ENCODE data around the gene KCNJ10. TPM values are rescaled to one million over a fixed set of nuclear protein-coding genes. Genes with fewer than 3 reads are reported as not detected.
A peak's percentile ranks its signal among the peaks of the same experiment; 100 is the strongest.

The KCNJ10 gene
- total RNA-seq, 1 donor from 2014 or later, result not detected

DNA sequence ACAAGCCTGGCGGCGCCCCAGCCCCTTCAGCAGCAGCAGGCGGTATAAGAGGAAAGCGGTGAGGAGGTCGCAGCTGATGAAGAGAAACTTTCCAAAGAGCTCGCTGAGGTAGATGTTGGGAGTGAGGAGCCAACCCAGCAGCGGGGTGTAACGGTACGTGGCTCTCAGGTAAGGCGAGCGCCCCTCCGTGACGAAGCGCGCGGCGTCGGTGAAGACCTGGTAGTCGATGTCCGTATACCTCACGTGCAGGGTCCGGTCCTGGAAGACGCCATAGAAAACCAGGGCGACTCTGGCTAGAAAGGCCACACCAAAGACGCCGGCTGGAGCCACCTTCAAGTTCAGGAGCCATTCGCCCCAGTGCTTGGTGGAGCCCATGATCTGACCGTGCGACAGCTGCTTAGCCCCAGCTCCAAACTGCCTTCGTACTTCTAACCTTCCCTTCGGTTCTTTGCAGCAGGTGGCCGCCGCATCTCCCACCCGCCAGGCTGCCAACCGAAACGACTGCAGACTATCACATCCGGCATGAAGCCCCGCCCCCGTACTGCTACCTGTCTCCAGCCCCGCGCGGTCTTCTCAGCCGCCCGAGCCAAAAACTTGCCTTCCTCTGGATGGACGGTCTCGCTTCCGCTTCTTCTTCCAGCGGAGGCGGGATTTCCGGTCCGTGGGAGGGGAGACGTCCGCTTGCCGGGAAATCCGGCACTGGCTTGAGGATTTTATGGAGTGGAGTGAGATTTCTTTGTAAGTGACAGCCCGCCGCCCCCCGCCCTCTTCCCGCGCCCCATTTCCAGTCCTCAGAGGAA lies 38.4 kb downstream of the KCNJ10 start, which contains the start of gene PIGM:
Gene PIGM, minus strand, starts transcription at position 626 of the 800 bp plus-strand sequence. Its CDS starts 251 bp downstream, at position 375.
- H3K9me3 ChIP-seq, result no peaks in the 10 kb centered on the region
- no peaks in the 10 kb centered on the region for H3K36me3 ChIP-seq
- DNase-seq (peak; percentile 97), ATAC-seq (peak; percentile 98)
- peak within 1 kb of the TSS; percentile 78 for H3K27ac ChIP-seq
- intact Hi-C loops (cut with DNase I), result no loop called here
- H3K4me1 ChIP-seq, result peaks cover 23% of the 10 kb centered on the region
- TF ChIP-seq, protein P1, sequence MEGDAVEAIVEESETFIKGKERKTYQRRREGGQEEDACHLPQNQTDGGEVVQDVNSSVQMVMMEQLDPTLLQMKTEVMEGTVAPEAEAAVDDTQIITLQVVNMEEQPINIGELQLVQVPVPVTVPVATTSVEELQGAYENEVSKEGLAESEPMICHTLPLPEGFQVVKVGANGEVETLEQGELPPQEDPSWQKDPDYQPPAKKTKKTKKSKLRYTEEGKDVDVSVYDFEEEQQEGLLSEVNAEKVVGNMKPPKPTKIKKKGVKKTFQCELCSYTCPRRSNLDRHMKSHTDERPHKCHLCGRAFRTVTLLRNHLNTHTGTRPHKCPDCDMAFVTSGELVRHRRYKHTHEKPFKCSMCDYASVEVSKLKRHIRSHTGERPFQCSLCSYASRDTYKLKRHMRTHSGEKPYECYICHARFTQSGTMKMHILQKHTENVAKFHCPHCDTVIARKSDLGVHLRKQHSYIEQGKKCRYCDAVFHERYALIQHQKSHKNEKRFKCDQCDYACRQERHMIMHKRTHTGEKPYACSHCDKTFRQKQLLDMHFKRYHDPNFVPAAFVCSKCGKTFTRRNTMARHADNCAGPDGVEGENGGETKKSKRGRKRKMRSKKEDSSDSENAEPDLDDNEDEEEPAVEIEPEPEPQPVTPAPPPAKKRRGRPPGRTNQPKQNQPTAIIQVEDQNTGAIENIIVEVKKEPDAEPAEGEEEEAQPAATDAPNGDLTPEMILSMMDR (IDR thresholded peaks at IDR 0.05), result no peak
- H3K4me3 ChIP-seq, result peak within 1 kb of the TSS; percentile 79
- H3K27me3 ChIP-seq, result no peaks in the 10 kb centered on the region

DNA sequence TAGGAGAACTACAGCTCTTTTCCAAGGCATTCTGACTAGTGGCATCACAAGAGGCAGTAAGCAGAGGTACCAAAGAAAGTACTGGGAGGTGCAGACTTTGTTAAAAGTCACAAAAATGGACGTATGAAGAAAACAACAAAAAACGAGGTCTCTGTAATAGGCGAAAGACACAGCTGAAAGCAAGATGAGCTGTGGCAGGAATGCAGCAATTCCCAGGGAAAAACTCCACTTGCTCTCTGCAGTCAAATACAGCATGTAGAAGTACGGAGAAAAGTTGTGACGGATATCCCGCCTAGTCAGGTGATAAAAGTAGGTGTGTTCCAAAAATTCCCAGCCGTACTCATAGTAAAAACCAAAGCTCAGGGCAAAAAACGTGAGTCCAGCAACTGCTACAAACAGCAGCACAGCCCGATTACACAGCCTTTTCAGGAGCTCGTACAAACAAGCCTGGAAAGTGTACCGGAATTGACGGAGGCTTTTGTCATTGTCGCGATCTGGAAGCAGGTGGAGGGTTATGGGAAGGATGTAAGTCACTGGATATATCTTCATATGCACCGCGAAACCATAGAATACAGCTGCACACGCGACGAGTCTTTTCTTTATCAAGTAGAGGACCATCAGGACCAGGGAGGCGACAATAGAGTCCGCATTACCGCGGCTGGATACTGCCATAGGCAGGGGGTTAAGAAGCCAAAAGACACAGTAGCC lies 39.1 kb downstream of the KCNJ10 start:
- Histone ChIP-seq H3K4me1 (peaks cover 23% of the 10 kb centered on the region), H3K4me3 (peak overlapping the region; percentile 79), H3K9me3 (no peaks in the 10 kb centered on the region), H3K36me3 (no peaks in the 10 kb centered on the region), H3K27me3 (no peaks in the 10 kb centered on the region), H3K27ac (peak overlapping the region; percentile 78)
- TF ChIP-seq, protein P1 (IDR thresholded peaks at IDR 0.05), result no peak
- DNase-seq (no peak), ATAC-seq (peak; percentile 20)
- intact Hi-C loops (cut with DNase I), result no loop called here

DNA sequence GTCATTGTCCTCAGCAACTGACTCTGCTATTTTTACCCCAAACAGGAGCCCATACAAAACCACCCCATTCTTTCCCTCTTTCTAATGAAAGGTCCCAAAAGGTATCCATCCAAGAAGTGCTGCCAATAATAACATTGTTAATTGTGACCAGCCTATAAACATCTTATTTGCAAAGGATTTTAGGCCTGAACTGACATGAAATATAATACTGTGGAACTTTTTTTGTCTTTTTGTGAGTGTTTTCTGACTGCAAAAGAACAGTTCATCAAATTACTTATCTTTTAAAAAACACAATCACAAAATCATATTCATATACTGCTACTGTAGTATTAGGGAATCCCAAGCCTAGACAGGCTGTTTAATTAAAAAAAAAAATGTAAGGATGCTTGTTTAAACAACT lies 41.5 kb downstream of the KCNJ10 start:
- TF ChIP-seq, protein P1 (IDR thresholded peaks at IDR 0.05), result no peak
- Histone ChIP-seq H3K4me1 (peaks cover 23% of the 10 kb centered on the region), H3K36me3 (no peaks in the 10 kb centered on the region), H3K4me3 (no peak overlapping the region), H3K9me3 (no peaks in the 10 kb centered on the region), H3K27me3 (no peaks in the 10 kb centered on the region), H3K27ac (no peak overlapping the region)
- intact Hi-C loops (cut with DNase I), result no loop called here
- ATAC-seq, result no peak
- no peak for DNase-seq

DNA sequence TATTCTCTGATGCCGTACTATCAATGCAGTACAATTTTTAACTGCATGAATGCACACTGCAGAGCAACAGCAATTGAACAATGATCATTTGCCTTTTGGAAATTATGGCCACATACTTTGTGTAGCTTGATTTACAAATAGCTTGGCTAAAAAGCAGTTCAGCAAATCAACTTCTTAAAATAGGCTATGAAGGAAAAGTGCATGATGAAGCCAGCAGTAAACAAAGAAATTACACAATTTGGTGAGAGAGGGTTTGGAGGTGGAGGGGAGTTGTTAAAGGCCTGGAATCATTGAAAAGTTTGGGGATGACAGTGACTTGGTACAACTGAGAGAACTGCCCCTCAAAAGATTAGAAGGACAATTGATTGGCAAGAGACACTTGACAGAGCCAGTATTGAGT lies 44.6 kb downstream of the KCNJ10 start:
- no peak overlapping the region for H3K27ac ChIP-seq
- intact Hi-C loops (cut with DNase I), result no loop called here
- no peak overlapping the region for H3K4me3 ChIP-seq
- peaks cover 14% of the 10 kb centered on the region for H3K4me1 ChIP-seq
- no peaks in the 10 kb centered on the region for H3K9me3 ChIP-seq
- DNase-seq, result no peak
- no peak for ATAC-seq
- TF ChIP-seq, protein P1 (IDR thresholded peaks at IDR 0.05), result no peak
- H3K27me3 ChIP-seq, result no peaks in the 10 kb centered on the region
- H3K36me3 ChIP-seq, result no peaks in the 10 kb centered on the region

DNA sequence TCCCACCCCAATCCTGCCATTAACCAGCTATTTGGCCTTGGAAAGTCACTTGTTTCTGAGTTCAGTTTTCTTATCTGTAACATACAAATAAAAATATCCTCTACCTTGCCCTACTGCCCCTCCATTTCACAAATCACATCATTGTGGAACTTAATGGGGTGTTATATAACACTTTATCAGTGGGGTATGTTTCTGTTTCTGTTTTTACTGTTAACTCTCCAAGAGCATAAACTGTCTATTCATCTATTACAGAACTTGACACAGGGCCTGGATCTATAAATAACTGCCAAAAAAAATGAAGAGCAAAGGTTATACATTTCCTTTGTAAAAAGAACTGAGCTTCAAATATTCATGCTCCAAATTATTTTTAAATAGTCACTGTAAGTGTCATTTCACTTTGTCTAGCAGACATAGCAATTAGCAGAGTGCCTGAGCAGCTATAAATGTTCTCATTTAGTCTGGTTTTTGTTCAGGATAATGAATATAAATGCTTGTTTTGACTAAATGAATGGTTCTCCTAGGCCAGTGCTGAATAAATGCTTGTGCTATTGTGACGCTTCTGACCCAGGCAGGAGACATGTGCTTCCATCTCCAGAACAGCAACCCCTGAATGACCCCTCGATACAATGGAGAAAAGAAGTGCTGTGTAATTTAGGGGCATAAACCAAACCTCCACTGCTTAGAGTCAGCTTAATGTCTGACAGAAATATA lies 45.6 kb downstream of the KCNJ10 start:
- ATAC-seq (no peak), DNase-seq (no peak)

More for the DNA sequence above, 45.6 kb downstream of the KCNJ10 start:
- Histone ChIP-seq H3K4me3 (no peak overlapping the region), H3K36me3 (no peaks in the 10 kb centered on the region), H3K27ac (no peak overlapping the region), H3K9me3 (no peaks in the 10 kb centered on the region), H3K27me3 (no peaks in the 10 kb centered on the region), H3K4me1 (peaks cover 5% of the 10 kb centered on the region)
- intact Hi-C loops (cut with DNase I), result no loop called here
- TF ChIP-seq, protein P1 (IDR thresholded peaks at IDR 0.05), result no peak
